ENCODE measurements around the gene AP2A1. TPM values are rescaled to one million over a fixed set of nuclear protein-coding genes. Genes with fewer than 3 reads are reported as not detected.

Gene AP2A1
- total RNA-seq, 1 experiment from 2014 or later, result 107 TPM

DNA sequence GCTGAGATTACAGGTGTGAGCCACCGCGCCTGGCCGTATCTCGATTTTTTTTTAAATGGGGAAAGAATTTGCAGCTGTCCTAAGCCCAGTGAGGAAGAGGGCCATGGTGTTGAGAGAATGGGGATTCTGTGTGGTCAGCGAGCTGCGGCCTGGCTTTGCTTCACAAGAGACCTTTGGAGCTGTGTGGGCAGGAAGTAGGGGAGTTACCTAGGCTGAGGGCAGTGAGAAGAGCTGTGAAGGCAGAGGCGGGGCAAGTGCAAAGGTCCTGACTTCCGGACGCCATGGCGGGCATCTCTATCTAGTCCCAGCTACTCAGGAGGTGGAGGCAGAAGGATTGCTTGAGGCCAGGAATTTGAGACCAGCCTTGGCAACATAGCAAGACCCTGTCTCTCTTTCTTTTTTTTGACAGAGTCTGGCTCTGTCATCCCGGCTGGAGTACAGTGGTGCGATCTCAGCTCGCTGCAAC lies 4.9 kb downstream of the AP2A1 start:
- BruUV-seq (replicated peaks), result no TSS peak
- Histone ChIP-seq H3K36me3 (ENCODE audit: control insufficient read depth, insufficient read depth, low read length) (no peaks in the 10 kb centered on the region), H3K4me1 (peaks cover 22% of the 10 kb centered on the region), H3K9me3 (no peaks in the 10 kb centered on the region), H3K4me3 (ENCODE audit: low read depth, low read length) (no peak overlapping the region), H3K27me3 (replicated peaks; ENCODE audit: control insufficient read depth, insufficient read depth, low read length) (no peaks in the 10 kb centered on the region)
- POLR2A ChIA-PET, result interaction anchor here (0.6 to 0.7 kb wide), 2 partner anchors 79 to 319 kb away, joined by 7 to 9 read pairs; no protein-coding TSS in a partner anchor
- Mint-ChIP-seq H3K4me1 (ENCODE audit: low read depth, unreplicated experiment) (peaks cover 29% of the 10 kb centered on the region), H3K4me3 (ENCODE audit: unreplicated experiment) (no peak overlapping the region), H3K9me3 (ENCODE audit: unreplicated experiment) (no peaks in the 10 kb centered on the region), H3K27me3 (ENCODE audit: insufficient read depth, unreplicated experiment) (no peaks in the 10 kb centered on the region), H3K27ac (ENCODE audit: unreplicated experiment) (no peak overlapping the region), H3K36me3 (ENCODE audit: insufficient read depth, unreplicated experiment) (peaks cover 41% of the 10 kb centered on the region)
- TF ChIP-seq, protein P1, sequence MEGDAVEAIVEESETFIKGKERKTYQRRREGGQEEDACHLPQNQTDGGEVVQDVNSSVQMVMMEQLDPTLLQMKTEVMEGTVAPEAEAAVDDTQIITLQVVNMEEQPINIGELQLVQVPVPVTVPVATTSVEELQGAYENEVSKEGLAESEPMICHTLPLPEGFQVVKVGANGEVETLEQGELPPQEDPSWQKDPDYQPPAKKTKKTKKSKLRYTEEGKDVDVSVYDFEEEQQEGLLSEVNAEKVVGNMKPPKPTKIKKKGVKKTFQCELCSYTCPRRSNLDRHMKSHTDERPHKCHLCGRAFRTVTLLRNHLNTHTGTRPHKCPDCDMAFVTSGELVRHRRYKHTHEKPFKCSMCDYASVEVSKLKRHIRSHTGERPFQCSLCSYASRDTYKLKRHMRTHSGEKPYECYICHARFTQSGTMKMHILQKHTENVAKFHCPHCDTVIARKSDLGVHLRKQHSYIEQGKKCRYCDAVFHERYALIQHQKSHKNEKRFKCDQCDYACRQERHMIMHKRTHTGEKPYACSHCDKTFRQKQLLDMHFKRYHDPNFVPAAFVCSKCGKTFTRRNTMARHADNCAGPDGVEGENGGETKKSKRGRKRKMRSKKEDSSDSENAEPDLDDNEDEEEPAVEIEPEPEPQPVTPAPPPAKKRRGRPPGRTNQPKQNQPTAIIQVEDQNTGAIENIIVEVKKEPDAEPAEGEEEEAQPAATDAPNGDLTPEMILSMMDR (IDR thresholded peaks at IDR 0.05; ENCODE audit: insufficient read depth in 1 of 2, low read depth in 1 of 2, low read length in 1 of 2, severe bottlenecking in 1 of 2, unreplicated experiment in 1 of 2), result no peak
- DNase-seq, result peak in 1 of 2 experiments; percentile 55
- intact Hi-C loops (cut with micrococcal nuclease; ENCODE audit: unreplicated experiment), result no loop called here
- CTCF ChIA-PET, result interaction anchor here (0.7 kb wide), 1 partner anchor 713 kb away, joined by 5 read pairs; no protein-coding TSS in a partner anchor

DNA sequence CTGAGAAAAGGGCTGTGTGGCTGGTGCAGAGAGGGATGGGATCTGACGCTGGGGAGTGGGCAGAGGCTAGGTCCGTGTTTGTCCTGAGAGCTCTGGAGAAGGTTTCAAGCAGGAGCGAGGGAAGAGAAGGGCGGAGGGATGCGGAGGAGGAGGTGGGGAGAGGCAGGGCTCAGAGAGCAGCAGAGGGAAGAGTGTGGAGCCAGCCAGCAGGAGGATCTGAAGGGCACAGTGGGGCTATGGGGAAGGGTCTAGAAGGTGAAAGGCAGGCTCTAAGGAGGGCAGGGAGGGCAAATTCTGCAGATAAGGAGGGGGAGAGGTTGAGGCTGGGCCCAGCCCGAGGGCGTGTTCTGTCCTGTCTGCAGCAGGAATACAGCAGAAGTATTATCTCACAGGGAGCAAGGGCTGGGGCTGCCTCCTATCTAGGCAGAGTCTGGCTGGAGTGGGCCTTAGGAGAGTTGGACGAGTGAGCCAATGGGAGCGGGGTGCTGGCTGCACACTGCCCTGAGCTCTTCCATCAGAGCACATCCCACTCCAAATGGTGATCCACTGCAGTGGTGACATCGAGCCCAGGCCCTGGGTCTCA lies 6.1 kb downstream of the AP2A1 start:
- no peaks in the 10 kb centered on the region for H3K9me3 ChIP-seq
- Mint-ChIP-seq H3K27ac (ENCODE audit: unreplicated experiment) (peak overlapping the region; percentile 7), H3K4me1 (ENCODE audit: low read depth, unreplicated experiment) (peaks cover 21% of the 10 kb centered on the region), H3K27me3 (ENCODE audit: insufficient read depth, unreplicated experiment) (no peaks in the 10 kb centered on the region), H3K4me3 (ENCODE audit: unreplicated experiment) (no peak overlapping the region), H3K36me3 (ENCODE audit: insufficient read depth, unreplicated experiment) (peaks cover 30% of the 10 kb centered on the region), H3K9me3 (ENCODE audit: unreplicated experiment) (no peaks in the 10 kb centered on the region)
- DNase-seq, result peak in 1 of 2 experiments; percentile 57
- intact Hi-C loops (cut with micrococcal nuclease; ENCODE audit: unreplicated experiment), result no loop called here
- peaks cover 18% of the 10 kb centered on the region for H3K4me1 ChIP-seq
- H3K4me3 ChIP-seq (ENCODE audit: low read depth, low read length), result no peak overlapping the region
- ChIA-PET POLR2A (no interaction called here), CTCF (no interaction called here)
- TF ChIP-seq, protein P1 (IDR thresholded peaks at IDR 0.05; ENCODE audit: insufficient read depth in 1 of 2, low read depth in 1 of 2, low read length in 1 of 2, severe bottlenecking in 1 of 2, unreplicated experiment in 1 of 2), result no peak
- H3K27me3 ChIP-seq (replicated peaks; ENCODE audit: control insufficient read depth, insufficient read depth, low read length), result no peaks in the 10 kb centered on the region
- no peaks in the 10 kb centered on the region for H3K36me3 ChIP-seq (ENCODE audit: control insufficient read depth, insufficient read depth, low read length)
- no TSS peak for BruUV-seq (replicated peaks)

- no peak overlapping the region for H3K4me3 Mint-ChIP-seq (ENCODE audit: unreplicated experiment)
- TF ChIP-seq, protein P1 (IDR thresholded peaks at IDR 0.05; ENCODE audit: insufficient read depth in 1 of 2, low read depth in 1 of 2, low read length in 1 of 2, severe bottlenecking in 1 of 2, unreplicated experiment in 1 of 2), result no peak
- no peak for DNase-seq
- no peaks in the 10 kb centered on the region for H3K9me3 Mint-ChIP-seq (ENCODE audit: unreplicated experiment)
- intact Hi-C loops (cut with micrococcal nuclease; ENCODE audit: unreplicated experiment), result no loop called here
- no peaks in the 10 kb centered on the region for H3K36me3 ChIP-seq (ENCODE audit: control insufficient read depth, insufficient read depth, low read length)
- ChIA-PET POLR2A (no interaction called here), CTCF (no interaction called here)
- H3K4me1 Mint-ChIP-seq (ENCODE audit: low read depth, unreplicated experiment), result peaks cover 14% of the 10 kb centered on the region
- H3K4me3 ChIP-seq (ENCODE audit: low read depth, low read length), result no peak overlapping the region
- H3K27ac Mint-ChIP-seq (ENCODE audit: unreplicated experiment), result no peak overlapping the region
- no peaks in the 10 kb centered on the region for H3K9me3 ChIP-seq
- peaks cover 16% of the 10 kb centered on the region for H3K4me1 ChIP-seq
- H3K36me3 Mint-ChIP-seq (ENCODE audit: insufficient read depth, unreplicated experiment), result peaks cover 27% of the 10 kb centered on the region
- no peaks in the 10 kb centered on the region for H3K27me3 ChIP-seq (replicated peaks; ENCODE audit: control insufficient read depth, insufficient read depth, low read length)
- BruUV-seq (replicated peaks), result no TSS peak
- H3K27me3 Mint-ChIP-seq (ENCODE audit: insufficient read depth, unreplicated experiment), result no peaks in the 10 kb centered on the region
These were observed 7.0 kb downstream of the AP2A1 start for GRCh38 chr19:49773663-49774350.
